ENCODE data around the gene COL8A1.

COL8A1 gene

GRCh38 chr3:99641480-99641879 lies 3.1 kb downstream of the COL8A1 start:
- no peak overlapping the region for H3K27ac ChIP-seq (ENCODE audit: low read length)
- H3K36me3 ChIP-seq (ENCODE audit: insufficient read depth, low read depth, low read length), result no peaks in the 10 kb centered on the region
- no peaks in the 10 kb centered on the region for H3K9me3 ChIP-seq (ENCODE audit: insufficient read depth, low read depth, low read length)
- no peak overlapping the region for H3K4me3 ChIP-seq (ENCODE audit: low read length)
- H3K27me3 ChIP-seq (ENCODE audit: insufficient read depth, low read length), result peaks cover 48% of the 10 kb centered on the region
- peaks cover 21% of the 10 kb centered on the region for H3K4me1 ChIP-seq (ENCODE audit: insufficient read depth, low read length)
- H3K9ac ChIP-seq (ENCODE audit: low read depth, low read length), result no peak overlapping the region

GRCh38 chr3:99641982-99642381 lies 3.6 kb downstream of the COL8A1 start:
- no peaks in the 10 kb centered on the region for H3K36me3 ChIP-seq (ENCODE audit: insufficient read depth, low read depth, low read length)
- H3K4me3 ChIP-seq (ENCODE audit: low read length), result no peak overlapping the region
- no peak overlapping the region for H3K27ac ChIP-seq (ENCODE audit: low read length)
- no peak overlapping the region for H3K9ac ChIP-seq (ENCODE audit: low read depth, low read length)
- H3K4me1 ChIP-seq (ENCODE audit: insufficient read depth, low read length), result peaks cover 21% of the 10 kb centered on the region
- peaks cover 43% of the 10 kb centered on the region for H3K27me3 ChIP-seq (ENCODE audit: insufficient read depth, low read length)
- no peaks in the 10 kb centered on the region for H3K9me3 ChIP-seq (ENCODE audit: insufficient read depth, low read depth, low read length)

- H3K27me3 ChIP-seq (ENCODE audit: insufficient read depth, low read length), result peaks cover 22% of the 10 kb centered on the region
- H3K27ac ChIP-seq (ENCODE audit: low read length), result no peak overlapping the region
- H3K9me3 ChIP-seq (ENCODE audit: insufficient read depth, low read depth, low read length), result no peaks in the 10 kb centered on the region
- no peak overlapping the region for H3K9ac ChIP-seq (ENCODE audit: low read depth, low read length)
- no peaks in the 10 kb centered on the region for H3K36me3 ChIP-seq (ENCODE audit: insufficient read depth, low read depth, low read length)
- peaks cover 17% of the 10 kb centered on the region for H3K4me1 ChIP-seq (ENCODE audit: insufficient read depth, low read length)
- H3K4me3 ChIP-seq (ENCODE audit: low read length), result no peak overlapping the region
Observed at GRCh38 chr3:99644017-99644416, 5.6 kb downstream of the COL8A1 start.

GRCh38 chr3:99644746-99645145 lies 6.4 kb downstream of the COL8A1 start:
- Histone ChIP-seq H3K4me3 (ENCODE audit: low read length) (no peak overlapping the region), H3K27ac (ENCODE audit: low read length) (no peak overlapping the region), H3K9me3 (ENCODE audit: insufficient read depth, low read depth, low read length) (no peaks in the 10 kb centered on the region), H3K9ac (ENCODE audit: low read depth, low read length) (no peak overlapping the region), H3K27me3 (ENCODE audit: insufficient read depth, low read length) (peaks cover 15% of the 10 kb centered on the region), H3K4me1 (ENCODE audit: insufficient read depth, low read length) (peaks cover 15% of the 10 kb centered on the region), H3K36me3 (ENCODE audit: insufficient read depth, low read depth, low read length) (no peaks in the 10 kb centered on the region)

GRCh38 chr3:99645277-99646106 lies 7.1 kb downstream of the COL8A1 start:
- H3K9ac ChIP-seq (ENCODE audit: low read depth, low read length), result no peak overlapping the region

GRCh38 chr3:99646107-99646435 lies 7.7 kb downstream of the COL8A1 start:
- no peaks in the 10 kb centered on the region for H3K36me3 ChIP-seq (ENCODE audit: insufficient read depth, low read depth, low read length)
- H3K9ac ChIP-seq (ENCODE audit: low read depth, low read length), result no peak overlapping the region
- H3K27ac ChIP-seq (ENCODE audit: low read length), result no peak overlapping the region
- H3K4me1 ChIP-seq (ENCODE audit: insufficient read depth, low read length), result peaks cover 13% of the 10 kb centered on the region
- H3K27me3 ChIP-seq (ENCODE audit: insufficient read depth, low read length), result peaks cover 2% of the 10 kb centered on the region; the same call in 1 of the 2 replicates
- H3K4me3 ChIP-seq (ENCODE audit: low read length), result no peak overlapping the region
- no peaks in the 10 kb centered on the region for H3K9me3 ChIP-seq (ENCODE audit: insufficient read depth, low read depth, low read length)

More at GRCh38 chr3:99645277-99646106, 7.1 kb downstream of the COL8A1 start:
- Histone ChIP-seq H3K27me3 (ENCODE audit: insufficient read depth, low read length) (peaks cover 8% of the 10 kb centered on the region; the same call in 1 of the 2 replicates), H3K27ac (ENCODE audit: low read length) (no peak overlapping the region), H3K36me3 (ENCODE audit: insufficient read depth, low read depth, low read length) (no peaks in the 10 kb centered on the region), H3K4me1 (ENCODE audit: insufficient read depth, low read length) (peaks cover 15% of the 10 kb centered on the region), H3K4me3 (ENCODE audit: low read length) (no peak overlapping the region), H3K9me3 (ENCODE audit: insufficient read depth, low read depth, low read length) (no peaks in the 10 kb centered on the region)

- Histone ChIP-seq H3K9ac (ENCODE audit: low read depth, low read length) (no peak overlapping the region), H3K4me3 (ENCODE audit: low read length) (no peak overlapping the region), H3K36me3 (ENCODE audit: insufficient read depth, low read depth, low read length) (no peaks in the 10 kb centered on the region), H3K4me1 (ENCODE audit: insufficient read depth, low read length) (peaks cover 8% of the 10 kb centered on the region), H3K27ac (ENCODE audit: low read length) (no peak overlapping the region), H3K9me3 (ENCODE audit: insufficient read depth, low read depth, low read length) (no peaks in the 10 kb centered on the region), H3K27me3 (ENCODE audit: insufficient read depth, low read length) (no peaks in the 10 kb centered on the region)
Observed at GRCh38 chr3:99647081-99647480, 8.7 kb downstream of the COL8A1 start.

GRCh38 chr3:99648101-99648500 lies 9.7 kb downstream of the COL8A1 start:
- Histone ChIP-seq H3K9me3 (ENCODE audit: insufficient read depth, low read depth, low read length) (no peaks in the 10 kb centered on the region), H3K4me1 (ENCODE audit: insufficient read depth, low read length) (peaks cover 8% of the 10 kb centered on the region), H3K36me3 (ENCODE audit: insufficient read depth, low read depth, low read length) (no peaks in the 10 kb centered on the region), H3K9ac (ENCODE audit: low read depth, low read length) (no peak overlapping the region), H3K4me3 (ENCODE audit: low read length) (no peak overlapping the region), H3K27ac (ENCODE audit: low read length) (no peak overlapping the region), H3K27me3 (ENCODE audit: insufficient read depth, low read length) (no peaks in the 10 kb centered on the region)

- Histone ChIP-seq H3K4me3 (ENCODE audit: low read length) (no peak overlapping the region), H3K9me3 (ENCODE audit: insufficient read depth, low read depth, low read length) (no peaks in the 10 kb centered on the region), H3K9ac (ENCODE audit: low read depth, low read length) (no peak overlapping the region), H3K27me3 (ENCODE audit: insufficient read depth, low read length) (no peaks in the 10 kb centered on the region), H3K27ac (ENCODE audit: low read length) (no peak overlapping the region), H3K36me3 (ENCODE audit: insufficient read depth, low read depth, low read length) (no peaks in the 10 kb centered on the region), H3K4me1 (ENCODE audit: insufficient read depth, low read length) (peaks cover 8% of the 10 kb centered on the region)
Observed at GRCh38 chr3:99648516-99648915, 10.1 kb downstream of the COL8A1 start.

GRCh38 chr3:99651531-99651930 lies 13.1 kb downstream of the COL8A1 start:
- H3K27me3 ChIP-seq (ENCODE audit: insufficient read depth, low read length), result no peaks in the 10 kb centered on the region
- no peak overlapping the region for H3K27ac ChIP-seq (ENCODE audit: low read length)
- H3K9ac ChIP-seq (ENCODE audit: low read depth, low read length), result no peak overlapping the region
- H3K4me3 ChIP-seq (ENCODE audit: low read length), result no peak overlapping the region
- H3K4me1 ChIP-seq (ENCODE audit: insufficient read depth, low read length), result no peaks in the 10 kb centered on the region
- no peaks in the 10 kb centered on the region for H3K9me3 ChIP-seq (ENCODE audit: insufficient read depth, low read depth, low read length)
- no peaks in the 10 kb centered on the region for H3K36me3 ChIP-seq (ENCODE audit: insufficient read depth, low read depth, low read length)

- Histone ChIP-seq H3K4me3 (ENCODE audit: low read length) (no peak overlapping the region), H3K36me3 (ENCODE audit: insufficient read depth, low read depth, low read length) (no peaks in the 10 kb centered on the region), H3K9me3 (ENCODE audit: insufficient read depth, low read depth, low read length) (no peaks in the 10 kb centered on the region), H3K4me1 (ENCODE audit: insufficient read depth, low read length) (peaks cover 2% of the 10 kb centered on the region; the same call in 1 of the 2 replicates), H3K27ac (ENCODE audit: low read length) (no peak overlapping the region), H3K27me3 (ENCODE audit: insufficient read depth, low read length) (no peaks in the 10 kb centered on the region), H3K9ac (ENCODE audit: low read depth, low read length) (no peak overlapping the region)
Observed at GRCh38 chr3:99656624-99657023, 18.2 kb downstream of the COL8A1 start.

GRCh38 chr3:99658274-99658673 lies 19.9 kb downstream of the COL8A1 start:
- no peaks in the 10 kb centered on the region for H3K9me3 ChIP-seq (ENCODE audit: insufficient read depth, low read depth, low read length)
- no peak overlapping the region for H3K4me3 ChIP-seq (ENCODE audit: low read length)
- H3K4me1 ChIP-seq (ENCODE audit: insufficient read depth, low read length), result peaks cover 9% of the 10 kb centered on the region
- H3K27ac ChIP-seq (ENCODE audit: low read length), result no peak overlapping the region
- no peaks in the 10 kb centered on the region for H3K27me3 ChIP-seq (ENCODE audit: insufficient read depth, low read length)
- no peaks in the 10 kb centered on the region for H3K36me3 ChIP-seq (ENCODE audit: insufficient read depth, low read depth, low read length)
- H3K9ac ChIP-seq (ENCODE audit: low read depth, low read length), result no peak overlapping the region
